Erythroblast (primary cell): ENCODE data around the gene MAMLD1.

Experiments used
- GATA1 ChIP-seq: IDR thresholded peaks from 2 replicates; pipeline ENCODE4 v1.6.1; 2011; ENCODE audit warnings: low read depth, mild to moderate bottlenecking, control low read depth, low read length, moderate library complexity
- POLR2A ChIP-seq: IDR thresholded peaks from 2 replicates; pipeline ENCODE4 v1.6.1; 2011; ENCODE audit warnings: mild to moderate bottlenecking, low read length

GRCh38 chrX:150531467-150531866 is 168.3 kb downstream of the MAMLD1 start:
- TF ChIP-seq POLR2A (no peak), GATA1 (no peak)
